Activated T-cell treated with anti-CD3 and anti-CD28 coated beads, Interleukin-2, amount 50 U/mL, for 1 hour (primary cell): ENCODE data around the gene CNOT6.
"Not testable (repeated sequence)": the region's sequence is repeated elsewhere in the genome, so short reads cannot be mapped to it uniquely, and the experiment has no call there.

Experiments
- DNase-seq: peaks from one replicate; pipeline ENCODE4 v3.0.0-alpha.2; 2020

The CNOT6 gene

GRCh38 chr5:180522330-180522729, 28.2 kb downstream of the CNOT6 start:
- no peak for DNase-seq

- DNase-seq = no peak
Observed at GRCh38 chr5:180523629-180524466, 29.7 kb downstream of the CNOT6 start.

GRCh38 chr5:180525399-180525798, 31.2 kb downstream of the CNOT6 start:
- DNase-seq = no peak

- no peak for DNase-seq
Observed at GRCh38 chr5:180526269-180526668, 32.1 kb downstream of the CNOT6 start.

- no peak for DNase-seq
Observed at GRCh38 chr5:180527659-180528058, 33.5 kb downstream of the CNOT6 start.

- DNase-seq = not testable (repeated sequence)
Observed at GRCh38 chr5:180531036-180531585, 36.9 kb downstream of the CNOT6 start.

- DNase-seq = no peak
Observed at GRCh38 chr5:180532268-180532667, 38.1 kb downstream of the CNOT6 start.

GRCh38 chr5:180533845-180534244, 39.7 kb downstream of the CNOT6 start:
- DNase-seq = no peak

- no peak for DNase-seq
Observed at GRCh38 chr5:180535573-180535972, 41.4 kb downstream of the CNOT6 start.

GRCh38 chr5:180540050-180540694, 46.0 kb downstream of the CNOT6 start:
- no peak for DNase-seq

GRCh38 chr5:180541710-180542109, 47.5 kb downstream of the CNOT6 start:
- DNase-seq = no peak

- no peak for DNase-seq
Observed at GRCh38 chr5:180545248-180545647, 51.1 kb downstream of the CNOT6 start.

GRCh38 chr5:180548563-180548962, 54.4 kb downstream of the CNOT6 start:
- no peak for DNase-seq

- no peak for DNase-seq
Observed at GRCh38 chr5:180553530-180553929, 59.4 kb downstream of the CNOT6 start.

- no peak for DNase-seq
Observed at GRCh38 chr5:180555168-180555921, 61.2 kb downstream of the CNOT6 start.

- DNase-seq = no peak
Observed at GRCh38 chr5:180557217-180557809, 63.1 kb downstream of the CNOT6 start.

- no peak for DNase-seq
Observed at GRCh38 chr5:180558232-180558631, 64.1 kb downstream of the CNOT6 start.

GRCh38 chr5:180563994-180564393, 69.8 kb downstream of the CNOT6 start:
- DNase-seq = no peak

- DNase-seq = no peak
Observed at GRCh38 chr5:180568914-180569313, 74.7 kb downstream of the CNOT6 start.

- no peak for DNase-seq
Observed at GRCh38 chr5:180575571-180575970, 81.4 kb downstream of the CNOT6 start.

- no peak for DNase-seq
Observed at GRCh38 chr5:180580681-180581080, 86.5 kb downstream of the CNOT6 start.

GRCh38 chr5:180583738-180584137, 89.6 kb downstream of the CNOT6 start:
- DNase-seq = no peak

GRCh38 chr5:180586204-180586603, 92.0 kb downstream of the CNOT6 start:
- no peak for DNase-seq
